ENCODE measurements around the gene ANP32A. TPM values are rescaled to one million over a fixed set of nuclear protein-coding genes. Genes with fewer than 3 reads are reported as not detected.

Gene ANP32A
- total RNA-seq, 1 experiment from 2014 or later, result 220 TPM

GRCh38 chr15:68812069-68812468 is 8.6 kb downstream of the ANP32A start:
- Histone ChIP-seq H3K27ac (ENCODE audit: low read depth, low read length) (no peak overlapping the region), H4K20me1 (ENCODE audit: insufficient read depth) (peaks cover 11% of the 10 kb centered on the region; the same call in 1 of the 2 replicates)
- TF ChIP-seq REST (IDR thresholded peaks at IDR 0.05; ENCODE audit: low read depth) (no peak), JUND (IDR thresholded peaks at IDR 0.05) (no peak), EZH2phosphoT487 (IDR thresholded peaks at IDR 0.05; ENCODE audit: borderline replicate concordance) (no peak), YY1 (IDR thresholded peaks at IDR 0.05; ENCODE audit: extremely low read depth, insufficient replicate concordance, low read depth, low read length) (no peak), SIN3A (IDR thresholded peaks at IDR 0.05; ENCODE audit: low read depth) (no peak), ATF3 (IDR thresholded peaks at IDR 0.05) (no peak), ZFX (IDR thresholded peaks at IDR 0.05) (no peak), ELF1 (IDR thresholded peaks at IDR 0.05; ENCODE audit: borderline replicate concordance, low read depth) (no peak), ZNF274 (IDR thresholded peaks at IDR 0.05; ENCODE audit: low read depth, low read length) (no peak), EGR1 (IDR thresholded peaks at IDR 0.05; ENCODE audit: low read depth) (no peak), ZBTB33 (IDR thresholded peaks at IDR 0.05; ENCODE audit: extremely low read depth, insufficient replicate concordance, low read length) (no peak), SP1 (IDR thresholded peaks at IDR 0.05; ENCODE audit: low read depth) (no peak), SRF (IDR thresholded peaks at IDR 0.05; ENCODE audit: low read depth) (no peak), CTCF (IDR thresholded peaks at IDR 0.05 in 2 of 3, conservative IDR thresholded peaks at IDR 0.05 in 1 of 3; ENCODE audit: borderline replicate concordance in 1 of 3, insufficient read depth in 1 of 3, low read depth in 2 of 3, low read length in 2 of 3) (no peak)

More at GRCh38 chr15:68812069-68812468, 8.6 kb downstream of the ANP32A start:
- ChIA-PET RAD21 (ENCODE audit: low non-redundant PET in 1 of 2, low total read pairs in 2 of 2, uncharacterized antibody in 2 of 2, unreplicated experiment in 2 of 2) (no interaction called here), POLR2A (no interaction called here), CTCF (no interaction called here)
- Histone ChIP-seq H3K36me3 (ENCODE audit: control insufficient read depth in 1 of 2, insufficient read depth in 2 of 2, low read length in 2 of 2) (0 out of 4 replicates have a peak, but pooled peaks cover 0 to 9% of the 10 kb centered on the region in 2 experiments), H3K4me2 (ENCODE audit: low read length) (no peak overlapping the region), H3K9me3 (ENCODE audit: control insufficient read depth in 1 of 2, insufficient read depth in 1 of 2, low read depth in 1 of 2, low read length in 2 of 2) (no peaks in the 10 kb centered on the region), H3K27me3 (ENCODE audit: insufficient read depth, low read length) (no peaks in the 10 kb centered on the region), H2AFZ (ENCODE audit: low read depth, low read length, poor library complexity, severe bottlenecking) (no peak overlapping the region), H3K9me2 (ENCODE audit: insufficient read depth) (no peaks in the 10 kb centered on the region), H3K9ac (ENCODE audit: low read length) (no peak overlapping the region), H3K79me2 (ENCODE audit: insufficient read depth, low read length) (peaks cover 100% of the 10 kb centered on the region), H3K4me1 (ENCODE audit: control insufficient read depth in 1 of 2, insufficient read depth in 2 of 2, low read length in 2 of 2) (peaks cover 19 to 34% of the 10 kb centered on the region in 2 experiments), H3K4me3 (replicated peaks in 1 of 2; ENCODE audit: low read depth in 1 of 2, low read length in 2 of 2) (no peak overlapping the region)
- no TSS peak for BruUV-seq (replicated peaks)
- intact Hi-C loops (cut with micrococcal nuclease), result no loop called here
- ATAC-seq, result no peak
- no peak for DNase-seq (ENCODE audit: low read depth, low spot score)
